HEK293 (cell line): Measurements from ENCODE around the gene C2orf69.

Experiments used
- AEBP2 ChIP-seq: fragments of 450-650 bp; formaldehyde crosslinking; IDR thresholded peaks from 2 replicates; pipeline ENCODE4 v1.5.1; 2016; ENCODE audit warnings: missing biosample characterization, missing genetic modification characterization, borderline replicate concordance
- ELK4 ChIP-seq: IDR thresholded peaks from 2 replicates; pipeline ENCODE4 v1.6.1; 2011; ENCODE audit warnings: mild to moderate bottlenecking, low read depth, low read length, borderline replicate concordance
- GLIS1 ChIP-seq: fragments of 450-650 bp; formaldehyde crosslinking; IDR thresholded peaks from 2 replicates; pipeline ENCODE4 v1.5.1; 2016; ENCODE audit warnings: missing biosample characterization, missing genetic modification characterization
- HOXD13 ChIP-seq: sonication (generic); formaldehyde crosslinking; IDR thresholded peaks from 2 replicates; pipeline ENCODE4 v1.8.0; 2022; ENCODE audit warnings: missing genetic modification reagents, borderline replicate concordance
- KLF7 ChIP-seq: fragments of 450-650 bp; formaldehyde crosslinking; IDR thresholded peaks from 2 replicates; pipeline ENCODE4 v1.5.1; 2016; ENCODE audit warnings: missing biosample characterization, missing genetic modification characterization, borderline replicate concordance
- PBX3 ChIP-seq: sonication (generic); formaldehyde crosslinking; IDR thresholded peaks from 2 replicates; pipeline ENCODE4 v1.8.1; 2022; ENCODE audit warnings: mild to moderate bottlenecking, moderate library complexity, missing genetic modification reagents
- REST ChIP-seq: fragments of 450-650 bp; formaldehyde crosslinking; IDR thresholded peaks from 2 replicates; pipeline ENCODE4 v1.5.1; 2016; ENCODE audit warnings: missing biosample characterization, missing genetic modification characterization
- SCRT1 ChIP-seq: fragments of 450-650 bp; formaldehyde crosslinking; IDR thresholded peaks from 2 replicates; pipeline ENCODE4 v1.5.1; 2016; ENCODE audit warnings: missing biosample characterization, missing genetic modification characterization, borderline replicate concordance
- ZBTB10 ChIP-seq: fragments of 450-650 bp; formaldehyde crosslinking; IDR thresholded peaks from 2 replicates; pipeline ENCODE4 v1.5.1; 2016; ENCODE audit warnings: missing biosample characterization, missing genetic modification characterization
- ZBTB7A ChIP-seq: fragments of 450-650 bp; formaldehyde crosslinking; IDR thresholded peaks from 2 replicates; pipeline ENCODE4 v1.5.1; 2016; ENCODE audit warnings: low read depth, missing biosample characterization, missing genetic modification characterization
- ZFP69B ChIP-seq: fragments of 450-650 bp; formaldehyde crosslinking; IDR thresholded peaks from 2 replicates; pipeline ENCODE4 v1.5.1; 2016; ENCODE audit warnings: missing biosample characterization, missing genetic modification characterization
- ZIC2 ChIP-seq: fragments of 450-650 bp; formaldehyde crosslinking; IDR thresholded peaks from 2 replicates; pipeline ENCODE4 v1.5.1; 2016; ENCODE audit warnings: missing biosample characterization, missing genetic modification characterization
- ZNF146 ChIP-seq: fragments of 450-650 bp; formaldehyde crosslinking; IDR thresholded peaks from 2 replicates; pipeline ENCODE4 v1.5.1; 2016; ENCODE audit warnings: missing biosample characterization, missing genetic modification characterization
- ZNF148 ChIP-seq: fragments of 450-650 bp; formaldehyde crosslinking; IDR thresholded peaks from 2 replicates; pipeline ENCODE4 v1.5.0; 2017; ENCODE audit warnings: missing biosample characterization, missing genetic modification characterization, borderline replicate concordance
- ZNF19 ChIP-seq: fragments of 450-650 bp; formaldehyde crosslinking; IDR thresholded peaks from 2 replicates; pipeline ENCODE4; 2016; ENCODE audit warnings: missing biosample characterization, missing genetic modification characterization, low read depth
- ZNF2 ChIP-seq: fragments of 450-650 bp; formaldehyde crosslinking; IDR thresholded peaks from 2 replicates; pipeline ENCODE4 v1.5.1; 2016; ENCODE audit warnings: missing biosample characterization, missing genetic modification characterization
- ZNF223 ChIP-seq: fragments of 450-650 bp; formaldehyde crosslinking; IDR thresholded peaks from 2 replicates; pipeline ENCODE4 v1.5.1; 2016; ENCODE audit warnings: missing biosample characterization, missing genetic modification characterization
- ZNF335 ChIP-seq: fragments of 450-650 bp; formaldehyde crosslinking; conservative IDR thresholded peaks from 2 replicates; pipeline ENCODE4 v1.5.1; 2016; ENCODE audit warnings: missing biosample characterization, missing genetic modification characterization
- ZNF423 ChIP-seq: fragments of 450-650 bp; formaldehyde crosslinking; IDR thresholded peaks from 2 replicates; pipeline ENCODE4 v1.5.1; 2016; ENCODE audit warnings: missing biosample characterization, missing genetic modification characterization
- ZNF621 ChIP-seq: fragments of 450-650 bp; formaldehyde crosslinking; IDR thresholded peaks from 2 replicates; pipeline ENCODE4 v1.5.1; 2017; ENCODE audit warnings: missing biosample characterization, missing genetic modification characterization
- ZNF76 ChIP-seq: fragments of 450-650 bp; formaldehyde crosslinking; IDR thresholded peaks from 2 replicates; pipeline ENCODE4; 2016; ENCODE audit warnings: low read depth, missing biosample characterization, missing genetic modification characterization, borderline replicate concordance
- ZNF776 ChIP-seq: fragments of 450-650 bp; formaldehyde crosslinking; IDR thresholded peaks from 2 replicates; pipeline ENCODE4 v1.5.0; 2017; ENCODE audit warnings: missing biosample characterization, missing genetic modification characterization, borderline replicate concordance
- ZNF830 ChIP-seq: fragments of 450-650 bp; IDR thresholded peaks from 2 replicates; pipeline ENCODE4 v1.5.0; 2018; ENCODE audit warnings: missing biosample characterization, missing genetic modification characterization, low read depth, mild to moderate bottlenecking, moderate library complexity
- ZNF843 ChIP-seq: fragments of 450-650 bp; formaldehyde crosslinking; IDR thresholded peaks from 2 replicates; pipeline ENCODE4 v1.5.1; 2016; ENCODE audit warnings: missing biosample characterization, missing genetic modification characterization
- ZSCAN30 ChIP-seq: fragments of 450-650 bp; IDR thresholded peaks from 2 replicates; pipeline ENCODE4 v1.5.1; 2018; ENCODE audit warnings: missing biosample characterization, mild to moderate bottlenecking, missing genetic modification characterization, moderate library complexity

Gene C2orf69

GRCh38 chr2:199911052-199911876 is at the start of gene C2orf69 (continued):
- TF ChIP-seq ZNF423 (tag by site-specific recombination) (peak; percentile 43; the same call in 1 of the 2 replicates), ZFP69B (tag by site-specific recombination) (no peak), ZIC2 (tag by site-specific recombination) (peak; percentile 63), ZNF146 (tag by site-specific recombination) (no peak), ELK4 (no peak), ZNF19 (no peak), SCRT1 (tag by site-specific recombination) (no peak), ZNF148 (tag by site-specific recombination) (no peak), ZNF776 (tag by site-specific recombination) (no peak), ZNF2 (tag by site-specific recombination) (peak; percentile 54; the same call in 1 of the 2 replicates), KLF7 (tag by site-specific recombination) (no peak), ZBTB10 (tag by site-specific recombination) (no peak), ZSCAN30 (tag by site-specific recombination) (peak; percentile 71; the same call in 1 of the 2 replicates), ZNF335 (tag by site-specific recombination) (peak; percentile 99), AEBP2 (no peak), REST (peak; percentile 22; the same call in 1 of the 2 replicates), GLIS1 (tag by site-specific recombination) (no peak), HOXD13 (CRISPR knock-in tag) (no peak), ZNF621 (tag by site-specific recombination) (no peak), ZNF76 (tag by site-specific recombination) (peak; percentile 53; the same call in 1 of the 2 replicates), ZNF223 (tag by site-specific recombination) (no peak), ZBTB7A (tag by site-specific recombination) (no peak), ZNF843 (peak; percentile 35; the same call in 1 of the 2 replicates), ZNF830 (tag by site-specific recombination) (no peak), PBX3 (CRISPR knock-in tag) (0 out of 2 replicates have a peak, but pooled peaks have one; percentile 9)
